ENCODE measurements around the gene ZNF621.

Gene ZNF621

GRCh38 chr3:40524568-40525285 is at the start of gene ZNF621:
Gene ZNF621 (plus strand): TSS chr3:40524960. CDS start chr3:40525841, 881 bp downstream.
- peak; percentile 47 for DNase-seq

GRCh38 chr3:40476478-40477470 is 48.0 kb upstream of the ZNF621 start, which contains the start of gene ZNF619:
Gene ZNF619 (plus strand): TSS chr3:40477122. CDS start chr3:40477980, 858 bp downstream.
- DNase-seq, result peak; percentile 38

- DNase-seq, result no peak
Observed at GRCh38 chr3:40477666-40478065, 47.1 kb upstream of the ZNF621 start.

GRCh38 chr3:40487172-40487571 is 37.6 kb upstream of the ZNF621 start:
- no peak for DNase-seq

- no peak for DNase-seq
Observed at GRCh38 chr3:40490916-40491315, 33.8 kb upstream of the ZNF621 start.

- no peak for DNase-seq
Observed at GRCh38 chr3:40494698-40495097, 30.1 kb upstream of the ZNF621 start.

- no peak for DNase-seq
Observed at GRCh38 chr3:40497288-40497687, 27.5 kb upstream of the ZNF621 start.

GRCh38 chr3:40499952-40500351 is 24.8 kb upstream of the ZNF621 start:
- DNase-seq, result no peak

GRCh38 chr3:40502034-40502433 is 22.7 kb upstream of the ZNF621 start:
- DNase-seq, result no peak

GRCh38 chr3:40504636-40505430 is 19.9 kb upstream of the ZNF621 start:
- no peak for DNase-seq

- DNase-seq, result peak; percentile 69
Observed at GRCh38 chr3:40505599-40506462, 18.9 kb upstream of the ZNF621 start, which contains the start of gene ZNF620. Gene ZNF620 (plus strand): TSS chr3:40506039. CDS start chr3:40506353, 314 bp downstream.

- no peak for DNase-seq
Observed at GRCh38 chr3:40511031-40511718, 13.6 kb upstream of the ZNF621 start.

GRCh38 chr3:40516201-40516600 is 8.6 kb upstream of the ZNF621 start:
- no peak for DNase-seq

- no peak for DNase-seq
Observed at GRCh38 chr3:40518067-40518466, 6.7 kb upstream of the ZNF621 start.

GRCh38 chr3:40518848-40519247 is 5.9 kb upstream of the ZNF621 start:
- DNase-seq, result no peak

GRCh38 chr3:40521254-40521653 is 3.5 kb upstream of the ZNF621 start:
- no peak for DNase-seq

- DNase-seq, result no peak
Observed at GRCh38 chr3:40523781-40524180, 979 bp upstream of the ZNF621 start.

GRCh38 chr3:40524222-40524567 is 565 bp upstream of the ZNF621 start:
- peak; percentile 47 for DNase-seq

- DNase-seq, result no peak
Observed at GRCh38 chr3:40528426-40528825, 3.7 kb downstream of the ZNF621 start.

- no peak for DNase-seq
Observed at GRCh38 chr3:40532252-40532651, 7.5 kb downstream of the ZNF621 start.

GRCh38 chr3:40534283-40534682 is 9.5 kb downstream of the ZNF621 start:
- DNase-seq, result no peak
